Stimulated activated CD8-positive, alpha-beta memory T cell treated with anti-CD3 and anti-CD28 coated beads, Interleukin-4, amount 100 ng/mL, for 1 hour (primary cell): ENCODE results near the gene OR52N5.

Source experiments
- DNase-seq, 2 donors: peaks; one replicate each; pipeline ENCODE4 v3.0.0-alpha.2; 2020; ENCODE audit warnings: low read depth in 2 of 2, low spot score in 1 of 2

OR52N5 gene

DNA sequence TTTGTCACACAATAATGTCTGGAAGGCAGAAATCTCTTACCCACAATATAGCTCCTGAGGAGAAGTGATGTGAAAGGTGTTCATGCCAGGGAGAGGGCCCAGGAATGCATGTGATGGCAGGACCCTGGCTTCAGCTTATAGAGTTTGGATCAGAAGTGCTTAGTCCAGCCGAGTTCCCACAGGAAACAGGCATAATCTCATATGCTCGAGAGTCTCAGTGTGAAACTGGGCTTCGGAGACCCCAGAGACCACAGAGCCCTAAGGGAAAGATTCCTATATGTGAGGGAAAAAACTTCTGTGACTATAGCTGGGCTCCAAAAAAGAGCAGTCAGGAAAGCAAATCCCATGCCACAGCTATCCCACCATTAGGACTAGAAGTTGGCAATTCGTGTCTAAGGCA is at the start of gene OR52N5:
Gene OR52N5, minus strand, starts transcription at position 101 of the 400 bp plus-strand sequence. CDS start 4,721 bp downstream, outside the sequence.
- DNase-seq, result no peak

DNA sequence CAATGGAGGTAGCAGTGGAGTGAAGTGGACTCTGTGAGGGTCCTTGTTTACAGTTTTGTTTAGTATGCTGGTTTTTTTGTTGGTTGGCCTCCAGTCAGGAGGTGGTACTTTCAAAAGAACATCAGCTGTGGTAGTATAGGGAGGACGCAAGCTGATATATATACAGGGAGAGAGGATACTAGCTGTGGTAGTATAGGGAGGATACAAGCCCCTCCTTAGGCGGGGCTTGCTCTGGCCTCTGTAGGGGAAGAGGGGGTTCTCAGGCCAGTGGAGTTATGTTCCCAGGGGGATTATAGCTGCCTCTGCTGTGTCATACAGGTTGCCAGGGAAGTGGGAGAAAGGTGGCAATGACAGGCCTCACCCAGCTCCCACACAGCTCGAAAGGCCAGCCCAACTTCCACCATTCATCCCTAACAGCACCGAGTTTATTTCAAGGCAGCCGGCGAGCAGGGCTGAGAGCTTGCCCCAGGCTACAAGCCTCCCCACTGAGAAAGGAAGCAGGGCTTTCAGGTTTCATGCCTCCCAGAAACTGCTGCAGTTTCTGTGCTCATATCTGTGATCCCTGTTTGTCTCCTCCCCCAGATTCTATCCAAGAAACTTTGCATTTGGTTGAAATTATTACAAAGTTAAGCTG is 48.2 kb upstream of the OR52N5 start:
- no peak for DNase-seq

DNA sequence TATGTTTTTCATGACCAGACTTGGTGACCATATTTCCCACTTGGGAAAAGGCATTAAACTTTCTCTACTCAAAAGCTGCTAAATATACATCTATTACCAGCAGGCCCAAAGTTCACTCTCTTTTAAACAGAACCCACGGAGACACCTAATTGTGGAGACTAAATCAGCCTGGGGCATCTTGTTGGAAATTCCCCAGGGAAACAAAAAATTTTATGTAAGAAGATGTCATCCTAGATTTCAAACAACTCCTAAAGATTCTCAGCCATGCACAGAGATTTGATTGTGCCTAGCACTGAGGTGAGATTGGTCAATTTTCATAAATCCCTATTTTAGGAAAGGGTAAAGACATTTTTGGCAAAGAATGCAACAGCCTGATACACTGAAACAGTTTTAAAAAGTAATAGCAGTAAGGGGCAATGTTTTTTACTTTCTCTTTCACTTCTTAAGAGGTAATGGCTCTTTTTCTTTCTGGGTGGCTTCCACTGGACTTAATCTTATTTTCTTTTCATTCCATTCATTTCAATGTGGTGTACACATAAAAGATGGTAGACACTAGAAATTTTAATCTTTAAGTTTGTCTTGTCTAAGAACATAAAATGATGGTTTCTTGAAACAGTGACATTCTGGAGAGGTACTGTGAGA is 35.2 kb upstream of the OR52N5 start:
- DNase-seq, result no peak

DNA sequence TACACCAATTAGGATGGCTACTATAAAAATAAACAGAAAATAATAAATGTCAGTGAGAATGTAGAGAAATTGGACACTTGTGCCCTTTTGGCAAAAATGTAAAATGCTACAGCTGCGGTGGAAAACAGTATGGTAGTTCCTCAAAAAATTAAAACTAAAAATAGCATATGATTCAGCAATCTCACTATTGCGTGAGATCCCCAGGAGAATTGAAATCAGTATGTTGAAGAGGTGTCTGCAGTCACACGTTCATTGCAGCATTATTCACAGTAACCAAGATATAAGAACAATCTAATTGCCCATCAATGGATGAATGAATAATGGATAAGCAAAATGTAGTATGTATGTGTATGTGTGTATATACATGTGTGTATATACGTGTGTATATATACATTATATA is 32.4 kb upstream of the OR52N5 start:
- DNase-seq, result no peak

DNA sequence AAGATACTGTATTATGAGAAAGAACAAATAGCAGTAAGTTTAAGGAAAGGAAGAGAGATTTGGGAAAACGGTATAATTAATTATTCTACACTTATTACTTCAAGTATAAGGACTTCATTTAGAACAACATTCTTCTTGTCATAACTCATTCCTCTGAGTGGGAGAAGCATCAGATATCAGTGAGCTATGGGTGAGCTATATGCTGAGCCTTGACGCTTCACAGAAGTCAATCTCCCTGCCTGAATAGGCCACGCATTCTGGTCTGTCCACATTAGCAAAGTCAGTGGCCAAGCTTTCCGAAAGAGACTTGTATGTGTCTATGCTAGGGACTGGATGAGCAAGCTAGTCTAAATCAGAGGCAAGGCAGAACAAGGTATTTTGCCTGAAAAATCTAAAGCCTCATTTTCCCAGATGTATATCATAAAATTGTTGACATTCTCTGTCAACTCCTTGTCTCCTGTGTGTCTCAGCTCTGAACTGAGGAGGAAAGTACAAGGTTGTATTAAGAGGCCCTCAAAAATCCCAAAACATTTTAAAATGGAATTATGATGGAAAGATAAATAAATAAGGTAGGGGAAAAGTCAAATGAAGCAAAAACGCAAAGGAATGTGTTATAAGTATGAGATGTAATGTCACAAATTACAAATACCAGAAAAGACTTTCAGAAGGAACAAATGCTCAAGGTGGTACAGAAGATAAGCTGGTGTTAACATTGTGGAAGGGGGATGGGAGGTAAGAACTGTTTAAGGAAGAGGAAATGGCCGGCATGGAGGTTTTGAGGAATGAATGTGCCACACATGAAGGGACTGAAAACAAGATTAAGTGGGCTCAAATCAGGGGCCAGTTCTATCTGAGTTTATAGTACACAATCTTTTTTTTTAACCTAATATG is 27.0 kb upstream of the OR52N5 start:
- DNase-seq, result no peak

DNA sequence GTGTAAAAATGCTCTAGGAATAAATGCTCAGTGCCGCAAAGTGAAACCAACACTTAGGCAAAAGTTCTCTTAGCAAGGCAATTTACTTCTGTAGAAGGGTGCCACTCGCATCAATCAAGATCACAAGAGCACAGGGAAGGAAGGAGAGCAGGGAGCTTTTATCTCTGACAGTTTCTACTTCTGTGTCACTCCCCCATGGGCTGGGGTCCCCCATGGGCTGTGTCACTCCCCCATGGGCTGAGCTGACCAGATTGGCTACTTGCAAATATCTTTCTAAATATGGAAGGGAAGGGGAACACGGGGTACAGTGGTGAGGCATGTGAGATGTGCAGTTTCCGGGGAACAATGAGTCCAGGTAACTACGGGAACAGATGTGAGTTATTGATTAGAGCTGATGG is 26.0 kb upstream of the OR52N5 start:
- DNase-seq, result no peak

DNA sequence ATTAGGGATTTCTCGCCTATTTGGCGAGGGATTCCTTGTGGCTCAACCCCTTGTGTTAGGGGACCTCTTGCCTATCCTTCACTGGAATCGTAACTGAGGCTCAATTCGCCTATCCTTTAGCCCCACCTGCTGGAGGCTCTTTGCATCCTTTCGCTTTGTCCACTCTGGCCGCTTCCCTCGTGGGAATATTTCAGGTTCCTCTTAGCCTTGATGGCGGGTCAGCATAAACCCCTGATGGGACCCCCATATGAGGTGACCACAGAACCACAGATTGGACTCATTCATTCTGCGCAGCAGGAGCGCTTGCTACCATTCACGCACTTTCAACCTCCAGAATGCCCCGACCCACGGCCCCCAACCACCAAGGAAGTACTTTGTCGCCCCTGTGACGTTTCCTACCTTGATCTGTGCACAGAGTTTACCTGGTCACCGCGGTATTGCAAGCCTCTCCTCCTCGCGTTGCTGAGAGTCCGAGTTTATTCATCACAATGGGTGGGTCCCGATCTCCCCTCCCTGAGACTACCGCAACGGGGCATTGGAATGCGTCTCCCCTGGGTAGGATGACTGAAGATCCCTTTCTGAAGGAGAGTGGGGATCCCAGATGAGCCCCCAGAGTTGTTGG is 25.5 kb upstream of the OR52N5 start, which contains the start of gene OR52N2:
Gene OR52N2, plus strand, starts transcription at position 425 of the 622 bp plus-strand sequence. CDS start 11,412 bp downstream, outside the sequence.
- peak; percentile 28 to 41 for DNase-seq

DNA sequence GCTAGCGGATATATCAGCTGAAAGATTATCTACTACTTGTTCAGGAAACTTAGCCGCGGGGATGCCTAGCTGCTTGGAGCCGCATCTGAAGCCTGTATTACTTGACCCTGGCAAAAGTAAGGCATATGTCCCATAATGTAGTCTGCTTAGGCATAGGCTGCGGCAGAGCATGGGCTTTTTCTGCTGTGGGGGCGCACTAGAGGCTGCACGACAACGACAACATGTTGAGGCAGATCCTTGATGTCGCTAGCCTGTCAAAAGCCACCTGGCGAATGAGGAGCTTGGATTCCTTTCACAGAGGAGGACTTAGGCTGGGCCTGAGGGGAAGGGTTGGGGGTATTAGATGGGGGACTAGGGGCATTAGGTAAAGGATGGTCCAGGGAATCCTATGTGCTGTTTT is 24.4 kb upstream of the OR52N5 start:
- DNase-seq, result no peak

DNA sequence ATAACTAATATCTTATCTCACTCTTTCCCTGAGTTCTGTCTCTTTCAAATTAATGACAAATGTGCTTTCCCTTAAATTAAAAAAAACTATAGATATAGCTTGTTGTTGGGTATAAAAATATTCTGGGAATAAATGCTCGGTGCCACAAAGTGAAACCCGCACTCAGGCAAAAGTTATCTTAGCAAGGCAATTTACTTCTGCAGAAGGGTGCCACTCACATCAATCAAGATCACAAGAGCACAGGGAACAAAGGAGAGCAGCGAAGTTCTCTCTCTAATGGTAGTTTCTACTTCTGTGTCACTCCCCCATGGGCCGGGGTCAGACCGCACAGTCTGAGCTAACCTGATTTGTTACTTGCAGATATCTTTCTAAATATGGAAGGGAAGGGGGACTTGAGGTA is 20.8 kb upstream of the OR52N5 start:
- DNase-seq, result no peak

DNA sequence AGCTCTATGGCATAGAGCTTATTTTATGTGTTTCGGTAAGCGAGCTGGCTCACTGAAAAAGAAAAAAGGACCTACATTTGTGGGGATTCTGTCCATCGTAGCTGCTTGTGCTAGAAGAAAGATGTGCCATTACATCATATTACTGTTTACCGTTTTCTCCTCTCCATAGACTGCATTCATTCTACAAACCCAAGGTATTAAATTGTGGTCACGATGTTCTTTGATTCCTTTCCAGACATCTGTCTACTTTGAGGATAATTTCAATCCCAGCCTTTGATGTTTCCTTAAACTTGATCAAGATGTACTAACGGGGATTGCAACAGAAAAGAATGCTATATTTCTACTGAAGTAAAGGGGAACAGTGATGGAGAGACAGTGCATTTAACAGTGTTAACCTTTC is 13.4 kb upstream of the OR52N5 start:
- no peak for DNase-seq

DNA sequence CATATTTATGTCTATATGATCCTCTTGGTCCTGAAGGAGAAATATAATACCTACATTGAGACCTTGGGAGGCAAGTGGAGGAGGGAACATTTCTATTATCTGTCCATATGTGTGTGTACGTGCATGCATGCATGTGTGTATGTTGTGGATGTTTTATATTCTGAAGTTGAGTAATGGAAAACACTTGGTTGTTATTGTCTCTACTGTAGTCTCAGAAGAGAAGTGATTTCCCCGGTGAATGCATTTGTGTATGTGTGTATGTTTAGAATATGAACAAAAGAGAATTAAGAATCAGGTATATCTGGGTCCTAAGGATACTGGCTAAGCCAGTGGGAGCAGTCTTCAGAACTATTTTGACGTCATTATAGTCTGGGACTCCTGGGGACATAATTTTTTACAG is 8.0 kb upstream of the OR52N5 start, which contains the start of gene OR52N1:
Gene OR52N1, minus strand, starts transcription at position 101 of the 400 bp plus-strand sequence. CDS start 2,449 bp downstream, outside the sequence.
- DNase-seq, result no peak

DNA sequence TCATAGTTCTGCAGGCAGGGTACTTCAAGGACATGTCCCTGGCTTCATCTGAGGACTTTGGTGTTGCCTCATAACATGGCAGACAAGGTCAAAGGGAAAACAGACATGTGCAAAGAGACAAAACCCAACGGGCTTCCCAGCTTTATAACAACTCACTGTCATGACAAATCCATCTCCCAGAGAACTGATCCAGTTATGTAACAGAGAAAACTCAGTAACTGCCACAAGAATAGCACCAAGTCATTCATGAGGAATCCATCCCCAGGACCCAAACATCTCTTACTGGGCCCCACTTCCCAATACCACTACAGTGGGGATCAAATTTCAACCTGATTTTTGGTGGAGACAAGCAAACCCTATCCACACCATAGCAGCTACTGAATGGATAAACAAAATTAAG is 16.1 kb downstream of the OR52N5 start:
- DNase-seq, result no peak

DNA sequence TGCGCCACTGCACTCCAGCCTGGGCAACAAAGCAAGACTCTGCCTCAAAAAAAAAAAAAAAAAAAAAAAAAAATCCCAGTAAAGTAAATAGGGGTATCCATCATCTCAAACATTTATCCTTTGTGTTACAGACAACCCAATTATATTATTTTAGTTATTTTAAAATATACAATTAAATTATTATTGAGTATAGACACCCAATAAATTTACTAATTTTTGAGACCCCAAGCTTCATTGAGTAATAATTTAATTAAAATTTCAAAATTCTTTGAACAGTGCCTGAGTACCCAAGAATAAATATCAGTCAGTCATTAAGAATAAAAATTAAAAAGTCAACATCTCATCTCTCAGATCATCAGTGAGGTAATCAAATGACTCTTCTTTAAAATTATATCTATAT is 29.2 kb downstream of the OR52N5 start, which contains the start of gene OR52N4:
Gene OR52N4, plus strand, starts transcription at position 301 of the 400 bp plus-strand sequence. CDS start 498 bp downstream, outside the sequence.
- DNase-seq, result no peak

DNA sequence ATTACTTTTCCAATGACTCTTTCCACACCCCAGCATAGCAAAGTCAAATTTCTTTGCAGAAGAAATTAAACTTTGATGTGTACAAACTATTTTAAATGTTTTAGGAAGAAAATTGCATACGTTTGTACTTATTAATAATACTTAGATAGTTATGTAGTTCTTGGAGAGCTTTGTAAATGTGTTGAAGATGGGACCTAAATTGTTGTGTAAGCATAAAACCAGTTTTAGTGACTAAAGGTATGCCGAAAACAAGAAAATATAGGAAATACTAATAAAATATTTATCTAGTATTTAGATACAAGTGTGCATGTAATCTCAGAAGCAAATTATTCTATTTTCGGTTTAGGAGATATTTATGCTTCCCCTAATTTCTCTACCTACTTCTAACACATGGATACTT is 33.3 kb downstream of the OR52N5 start:
- DNase-seq, result no peak

DNA sequence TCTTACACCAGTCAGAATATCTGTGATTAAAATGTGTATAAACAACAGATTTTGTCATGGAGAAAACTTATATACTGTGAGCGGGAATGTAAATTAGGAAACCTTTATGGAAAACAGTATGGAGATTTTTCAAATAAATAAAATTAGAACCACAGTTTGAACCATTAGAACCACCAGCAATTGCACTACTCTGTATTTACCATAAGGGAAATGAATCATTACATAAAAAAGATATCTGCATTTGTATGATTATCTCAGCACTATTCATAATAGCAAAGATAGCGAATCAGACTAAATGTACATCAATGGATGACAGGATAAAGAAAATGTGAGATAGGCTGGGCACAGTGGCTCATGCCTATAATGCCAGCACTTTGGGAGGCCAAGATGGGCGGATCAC is 36.5 kb downstream of the OR52N5 start:
- no peak for DNase-seq

DNA sequence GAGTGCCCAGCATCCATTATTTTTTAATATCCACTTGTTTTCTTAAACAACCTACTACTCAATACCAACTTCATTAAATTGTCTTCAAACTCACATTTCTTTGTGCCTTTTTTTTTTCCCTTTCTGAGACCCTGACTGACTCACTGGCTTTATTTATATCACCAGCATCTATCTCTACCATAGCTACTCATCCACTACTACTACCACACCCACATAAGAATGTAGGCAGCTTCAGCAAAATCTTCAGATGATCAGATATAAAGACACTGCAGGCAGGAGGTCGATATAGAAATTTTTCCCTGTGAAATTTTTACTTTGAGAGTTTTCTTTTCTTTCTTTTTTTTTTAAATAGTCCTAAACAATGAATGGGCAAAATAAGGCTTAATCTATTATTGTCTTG is 44.7 kb downstream of the OR52N5 start:
- no peak for DNase-seq

DNA sequence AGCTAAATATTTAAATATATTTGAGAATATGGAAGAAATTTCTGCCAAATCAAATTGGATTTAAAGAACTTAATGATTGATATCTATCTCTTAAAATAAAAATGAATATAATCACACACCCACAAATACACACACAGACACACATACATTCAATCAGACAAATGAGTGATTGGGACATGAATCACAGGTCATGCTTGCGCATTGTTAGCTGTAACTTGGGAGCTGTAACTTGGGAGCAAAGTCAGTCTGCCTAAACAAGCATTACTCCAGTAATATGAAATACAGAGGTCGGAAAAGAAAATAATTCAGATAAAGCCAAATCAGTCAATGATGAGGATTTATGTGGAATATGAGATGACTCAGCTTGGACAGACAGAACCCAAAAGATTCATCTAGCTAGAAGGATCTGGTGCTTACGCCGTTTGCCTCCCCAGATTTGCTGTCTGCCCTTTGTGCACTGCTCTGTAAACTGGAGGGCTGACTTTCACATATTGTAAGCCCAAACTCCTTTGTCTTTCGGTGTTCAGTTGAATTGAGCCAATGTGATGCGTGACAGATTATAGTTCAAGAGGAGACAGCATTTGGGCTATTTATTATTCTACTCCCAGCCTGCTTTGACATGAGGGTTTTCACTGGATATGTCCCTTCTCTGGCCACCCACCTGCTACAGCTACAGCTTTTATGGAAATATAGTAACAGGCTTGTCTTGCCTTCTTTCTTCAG is 45.3 kb downstream of the OR52N5 start:
- DNase-seq, result no peak

DNA sequence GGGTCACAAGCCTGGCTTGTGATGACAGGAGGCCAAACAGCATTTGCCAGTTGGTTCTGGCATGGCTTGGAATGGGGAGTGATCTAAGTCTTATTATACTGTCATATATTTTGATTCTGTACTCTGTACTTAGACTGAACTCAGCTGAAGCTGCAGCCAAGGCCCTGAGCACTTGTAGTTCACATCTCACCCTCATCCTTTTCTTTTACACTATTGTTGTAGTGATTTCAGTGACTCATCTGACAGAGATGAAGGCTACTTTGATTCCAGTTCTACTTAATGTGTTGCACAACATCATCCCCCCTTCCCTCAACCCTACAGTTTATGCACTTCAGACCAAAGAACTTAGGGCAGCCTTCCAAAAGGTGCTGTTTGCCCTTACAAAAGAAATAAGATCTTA is 46.1 kb downstream of the OR52N5 start:
- no peak for DNase-seq

DNA sequence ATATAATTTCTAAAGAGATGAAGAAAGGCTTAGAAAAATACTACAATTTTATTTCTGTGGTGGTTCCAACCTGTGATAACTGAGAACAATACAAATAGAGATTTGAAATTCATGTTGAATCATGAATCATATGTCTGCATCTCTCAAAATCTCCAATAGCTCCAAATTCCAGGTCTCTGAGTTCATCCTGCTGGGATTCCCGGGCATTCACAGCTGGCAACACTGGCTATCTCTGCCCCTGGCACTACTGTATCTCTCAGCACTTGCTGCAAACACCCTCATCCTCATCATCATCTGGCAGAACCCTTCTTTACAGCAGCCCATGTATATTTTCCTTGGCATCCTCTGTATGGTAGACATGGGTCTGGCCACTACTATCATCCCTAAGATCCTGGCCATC is 46.8 kb downstream of the OR52N5 start, which contains the start of gene OR56B1:
Gene OR56B1, plus strand, starts transcription at position 53 of the 400 bp plus-strand sequence. Its CDS starts 69 bp downstream, at position 122.
- DNase-seq, result no peak

DNA sequence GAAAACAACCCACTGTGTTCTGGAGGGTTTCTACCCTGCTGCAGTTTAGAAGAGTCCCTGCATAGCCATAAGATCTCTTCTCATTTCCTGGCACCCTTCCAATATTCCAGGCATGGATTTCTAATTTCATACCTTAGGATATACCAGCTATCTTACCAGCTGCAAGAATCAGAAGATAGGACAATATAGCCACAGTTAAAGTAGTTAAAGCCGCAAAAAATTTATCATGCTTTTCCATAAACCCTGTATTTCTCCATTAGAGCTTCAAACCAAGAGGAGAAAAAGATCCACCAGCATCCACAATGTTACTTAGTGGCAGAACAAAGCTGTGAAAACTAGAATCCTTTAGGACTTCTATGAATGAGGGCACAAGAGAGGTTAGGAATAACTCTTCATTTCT is 55.5 kb downstream of the OR52N5 start:
- DNase-seq, result no peak
